DMS153 treated with DMSO at 0.1 percent for 48 hours (cell line): ENCODE results near the gene RASAL1.
A peak's percentile ranks its signal among the peaks of the same experiment; 100 is the strongest.
"Not testable (repeated sequence)": the region's sequence is repeated elsewhere in the genome, so short reads cannot be mapped to it uniquely, and the experiment has no call there.

ENCODE experiments used
- DNase-seq: peaks from one replicate; lab custom pipeline; 2025; ENCODE audit not compliant: unreplicated experiment; lab: John Stamatoyannopoulos, UW

The RASAL1 gene

GRCh38 chr12:113119980-113120669, 15.4 kb downstream of the RASAL1 start:
- no peak for DNase-seq

GRCh38 chr12:113118142-113118541, 17.4 kb downstream of the RASAL1 start:
- DNase-seq: no peak

- DNase-seq: not testable (repeated sequence)
Measured at GRCh38 chr12:113117684-113118083, 17.9 kb downstream of the RASAL1 start.

- DNase-seq: peak; percentile 98
Measured at GRCh38 chr12:113116875-113117274, 18.7 kb downstream of the RASAL1 start.

GRCh38 chr12:113115455-113116126, 20.0 kb downstream of the RASAL1 start:
- DNase-seq: no peak

GRCh38 chr12:113114447-113115178, 20.9 kb downstream of the RASAL1 start:
- no peak for DNase-seq

- no peak for DNase-seq
Measured at GRCh38 chr12:113113397-113113796, 22.2 kb downstream of the RASAL1 start.

GRCh38 chr12:113112043-113112899, 23.3 kb downstream of the RASAL1 start:
- no peak for DNase-seq

GRCh38 chr12:113111247-113111646, 24.3 kb downstream of the RASAL1 start:
- no peak for DNase-seq

- no peak for DNase-seq
Measured at GRCh38 chr12:113109872-113110599, 25.5 kb downstream of the RASAL1 start.

GRCh38 chr12:113109360-113109759, 26.2 kb downstream of the RASAL1 start:
- no peak for DNase-seq

GRCh38 chr12:113108308-113108707, 27.3 kb downstream of the RASAL1 start:
- DNase-seq: no peak

- DNase-seq: no peak
Measured at GRCh38 chr12:113106361-113106760, 29.2 kb downstream of the RASAL1 start.

- DNase-seq: no peak
Measured at GRCh38 chr12:113105606-113106271, 29.8 kb downstream of the RASAL1 start.

- DNase-seq: no peak
Measured at GRCh38 chr12:113104953-113105510, 30.5 kb downstream of the RASAL1 start.

- no peak for DNase-seq
Measured at GRCh38 chr12:113103756-113104450, 31.7 kb downstream of the RASAL1 start.

GRCh38 chr12:113102811-113103210, 32.8 kb downstream of the RASAL1 start:
- no peak for DNase-seq

GRCh38 chr12:113101751-113102150, 33.8 kb downstream of the RASAL1 start:
- DNase-seq: no peak

- DNase-seq: no peak
Measured at GRCh38 chr12:113099764-113100163, 35.8 kb downstream of the RASAL1 start.
